Mucosa of rectum (tissue), 2 donors: Measurements from ENCODE around the gene KRTAP1-5.
"Not testable (repeated sequence)": the region's sequence is repeated elsewhere in the genome, so short reads cannot be mapped to it uniquely, and the experiment has no call there.

Experiments
- H3K27ac ChIP-seq, 2 donors: one replicate each; pipeline ENCODE4 v1.7.0; 2013; ENCODE audit warnings: inconsistent platforms in 2 of 2, low read depth in 2 of 2, low read length in 2 of 2
- H3K27me3 ChIP-seq, 2 donors: one replicate each; pipeline ENCODE4 v1.7.0; 2013; ENCODE audit warnings: low read length in 2 of 2; ENCODE audit not compliant: control insufficient read depth in 2 of 2, insufficient read depth in 2 of 2
- H3K36me3 ChIP-seq, 2 donors: one replicate each; pipeline ENCODE4 v1.7.0; 2013; ENCODE audit warnings: low read length in 2 of 2; ENCODE audit not compliant: control insufficient read depth in 2 of 2, insufficient read depth in 2 of 2
- H3K4me1 ChIP-seq, 2 donors: one replicate each; pipeline ENCODE4 v1.7.0; 2013; ENCODE audit warnings: low read length in 2 of 2, mild to moderate bottlenecking in 1 of 2; ENCODE audit not compliant: control insufficient read depth in 2 of 2, insufficient read depth in 2 of 2
- H3K4me3 ChIP-seq, 2 donors: one replicate each; pipeline ENCODE4 v1.7.0; 2013; ENCODE audit warnings: low read length in 2 of 2
- H3K9ac ChIP-seq, 2 donors: one replicate each; pipeline ENCODE4 v1.7.0; 2013; ENCODE audit warnings: low read length in 2 of 2, low read depth in 1 of 2, mild to moderate bottlenecking in 1 of 2
- H3K9me3 ChIP-seq, 2 donors: one replicate each; pipeline ENCODE4 v1.7.0; 2013; ENCODE audit warnings: low read length in 2 of 2; ENCODE audit not compliant: control insufficient read depth in 2 of 2
- donor health status: healthy.
- donor health status: Normal muscosa, but diverticular disease.

The KRTAP1-5 gene

DNA sequence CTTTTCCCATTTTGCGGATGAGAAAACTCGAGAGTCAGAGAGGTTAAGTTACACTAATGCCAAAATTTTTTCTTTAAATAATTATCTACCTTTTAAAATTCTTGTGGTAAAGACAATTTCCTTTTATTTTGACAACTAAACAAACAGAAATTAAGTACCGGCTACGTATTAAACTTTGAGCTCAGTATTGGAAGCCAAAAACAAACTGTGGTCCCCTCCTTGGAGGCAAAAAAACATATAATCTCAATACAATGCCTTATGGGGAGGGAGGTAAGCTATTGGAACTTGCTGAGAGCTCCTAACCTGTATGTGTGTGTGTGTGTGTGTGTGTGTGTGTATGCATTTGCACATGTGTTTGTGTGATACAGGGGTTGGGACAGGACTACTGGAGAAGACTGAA, 36.4 kb upstream of the KRTAP1-5 start:
- H3K4me3 ChIP-seq: no peak overlapping the region
- H3K9me3 ChIP-seq: no peaks in the 10 kb centered on the region
- no peaks in the 10 kb centered on the region for H3K4me1 ChIP-seq
- H3K27ac ChIP-seq: no peak overlapping the region
- no peak overlapping the region for H3K9ac ChIP-seq
- H3K36me3 ChIP-seq: no peaks in the 10 kb centered on the region
- H3K27me3 ChIP-seq: peaks cover 4 to 5% of the 10 kb centered on the region in 2 donors

DNA sequence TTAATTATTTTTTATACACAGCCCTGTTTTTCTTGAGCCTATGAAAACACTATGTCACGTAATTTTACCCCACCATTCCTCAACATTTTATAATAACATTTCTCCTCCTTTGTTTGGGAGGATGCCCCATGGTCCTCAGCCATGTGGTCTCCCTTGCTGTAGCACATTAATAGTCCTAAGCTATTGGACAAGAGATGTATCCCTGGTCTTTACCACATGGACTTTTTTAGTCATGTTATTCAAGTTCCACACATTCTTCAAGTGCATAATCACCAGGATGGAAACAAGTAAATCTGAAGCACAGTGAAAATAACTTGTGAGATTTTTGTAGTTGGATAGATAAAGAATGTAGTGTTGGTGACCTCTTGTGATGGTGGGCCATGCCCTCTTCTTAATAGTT, 35.0 kb upstream of the KRTAP1-5 start:
- no peak overlapping the region for H3K4me3 ChIP-seq
- peaks cover 4 to 7% of the 10 kb centered on the region in 2 donors for H3K27me3 ChIP-seq
- no peak overlapping the region for H3K9ac ChIP-seq

DNA sequence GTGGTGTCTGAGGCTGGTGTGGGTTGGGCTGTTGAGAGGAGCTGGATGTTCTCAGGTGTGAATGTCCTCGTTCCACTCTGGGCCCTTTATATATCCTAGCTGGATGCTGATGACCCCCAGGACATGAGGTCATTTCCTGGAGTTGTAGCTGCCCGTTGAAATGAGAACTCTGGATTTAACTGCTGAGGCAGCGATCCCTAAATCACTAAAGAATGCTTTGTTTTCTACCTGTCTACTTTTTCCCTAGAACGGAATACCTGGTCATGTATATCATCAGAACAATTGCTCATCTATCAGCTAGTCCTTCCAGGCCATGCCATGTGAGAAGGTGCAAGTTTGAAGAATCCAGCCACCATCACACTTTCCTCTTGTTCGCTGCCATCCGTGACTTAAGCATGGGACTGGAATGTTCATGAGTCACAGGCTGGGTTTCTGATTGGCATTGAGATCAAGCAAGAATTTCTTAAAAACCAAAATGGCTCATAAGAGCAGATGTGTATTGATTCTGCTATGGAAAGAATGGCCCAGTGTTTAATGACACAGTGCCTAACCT, 33.1 kb upstream of the KRTAP1-5 start, which contains the start of gene KRTAP2-3:
TSS of gene KRTAP2-3 (minus strand) at position 63 of the 553 bp plus-strand sequence. CDS start 64 bp downstream, outside the sequence.
- no peaks in the 10 kb centered on the region for H3K36me3 ChIP-seq
- no peak within 1 kb of the TSS for H3K27ac ChIP-seq
- H3K9ac ChIP-seq: no peak within 1 kb of the TSS
- peaks cover 0 to 3% of the 10 kb centered on the region in 2 donors for H3K9me3 ChIP-seq
- H3K4me3 ChIP-seq: no peak within 1 kb of the TSS
- peaks cover 4 to 7% of the 10 kb centered on the region in 2 donors for H3K27me3 ChIP-seq
- no peaks in the 10 kb centered on the region for H3K4me1 ChIP-seq

More for the DNA sequence above, 35.0 kb upstream of the KRTAP1-5 start:
- Histone ChIP-seq H3K4me1 (no peaks in the 10 kb centered on the region), H3K9me3 (peaks cover 0 to 3% of the 10 kb centered on the region in 2 donors), H3K27ac (no peak overlapping the region), H3K36me3 (no peaks in the 10 kb centered on the region)

- not testable (repeated sequence) for H3K9ac ChIP-seq, H3K9me3 ChIP-seq, H3K4me3 ChIP-seq, H3K27ac ChIP-seq, H3K27me3 ChIP-seq, H3K4me1 ChIP-seq, H3K36me3 ChIP-seq
Measured at GRCh38 chr17:41059276-41060051, 32.5 kb upstream of the KRTAP1-5 start.

DNA sequence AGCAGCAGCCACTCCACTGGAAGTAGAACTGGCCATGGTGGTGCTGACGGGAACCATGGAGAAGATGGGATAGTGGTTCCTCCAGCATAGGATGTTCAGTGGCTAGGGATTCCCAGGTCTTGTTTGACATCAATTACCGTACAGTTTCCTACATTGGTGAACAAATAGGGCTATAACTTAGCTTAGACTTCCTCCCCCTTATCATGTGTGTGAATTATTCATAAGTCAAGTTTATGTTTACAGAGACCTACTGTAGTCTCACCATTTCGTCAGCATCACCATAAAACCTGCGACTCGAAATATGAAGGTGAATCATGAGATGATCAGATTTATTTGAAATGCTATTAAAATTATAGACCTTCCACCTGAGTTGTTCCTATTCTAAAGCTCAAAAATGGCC, 31.7 kb upstream of the KRTAP1-5 start:
- Histone ChIP-seq H3K9ac (no peak overlapping the region), H3K9me3 (peaks cover 0 to 3% of the 10 kb centered on the region in 2 donors), H3K27me3 (peaks cover 6 to 7% of the 10 kb centered on the region in 2 donors), H3K36me3 (no peaks in the 10 kb centered on the region), H3K27ac (no peak overlapping the region), H3K4me1 (no peaks in the 10 kb centered on the region), H3K4me3 (no peak overlapping the region)

DNA sequence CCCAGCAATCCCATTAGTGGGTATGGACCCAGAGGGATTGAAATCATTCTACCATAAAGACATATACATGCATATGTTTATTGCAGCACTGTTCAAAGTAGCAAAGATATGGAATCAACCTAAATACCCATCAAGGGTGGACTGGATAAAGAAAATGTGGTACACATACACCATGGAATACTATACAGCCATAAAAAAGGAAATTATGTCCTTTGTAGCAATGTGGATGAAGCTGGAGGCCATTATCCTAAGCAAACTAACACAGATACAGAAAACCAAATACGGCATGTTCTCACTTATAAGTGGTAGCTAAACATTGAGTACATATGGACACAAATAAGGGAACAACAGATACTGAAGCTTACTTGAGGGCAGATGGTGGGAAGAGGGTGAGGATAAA, 30.5 kb upstream of the KRTAP1-5 start:
- H3K9ac ChIP-seq: no peak overlapping the region
- no peak overlapping the region for H3K27ac ChIP-seq
- peaks cover 6 to 7% of the 10 kb centered on the region in 2 donors for H3K27me3 ChIP-seq
- H3K9me3 ChIP-seq: peaks cover 0 to 3% of the 10 kb centered on the region in 2 donors
- no peaks in the 10 kb centered on the region for H3K4me1 ChIP-seq
- no peak overlapping the region for H3K4me3 ChIP-seq
- H3K36me3 ChIP-seq: no peaks in the 10 kb centered on the region

- not testable (repeated sequence) for H3K9me3 ChIP-seq, H3K4me3 ChIP-seq, H3K36me3 ChIP-seq, H3K4me1 ChIP-seq, H3K9ac ChIP-seq, H3K27ac ChIP-seq, H3K27me3 ChIP-seq
Measured at GRCh38 chr17:41055130-41055529, 28.1 kb upstream of the KRTAP1-5 start, which contains the start of gene KRTAP2-2. TSS of gene KRTAP2-2 (minus strand) at chr17:41055230. CDS start at chr17:41055211, 19 bp downstream.

DNA sequence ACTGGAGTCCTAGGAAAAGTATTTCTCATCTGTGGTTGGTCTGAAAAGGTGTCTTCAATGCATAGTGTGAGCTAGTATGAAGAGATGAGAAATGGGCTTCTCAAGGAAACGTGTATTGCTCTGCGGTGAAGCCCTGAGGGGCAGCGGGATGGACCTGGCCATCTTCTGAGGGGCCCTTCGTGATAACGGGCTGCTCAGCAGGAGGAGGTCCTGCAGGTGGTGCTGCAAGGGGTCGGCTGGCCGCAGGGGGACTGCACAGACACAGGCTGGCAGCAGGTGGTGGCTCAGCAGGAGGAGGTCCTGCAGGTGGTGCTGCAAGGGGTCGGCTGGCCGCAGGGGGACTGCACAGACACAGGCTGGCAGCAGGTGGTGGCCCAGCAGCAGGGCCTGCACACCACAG, 27.5 kb upstream of the KRTAP1-5 start:
- not testable (repeated sequence) for H3K27me3 ChIP-seq, H3K9ac ChIP-seq, H3K9me3 ChIP-seq, H3K36me3 ChIP-seq, H3K4me3 ChIP-seq, H3K27ac ChIP-seq, H3K4me1 ChIP-seq

DNA sequence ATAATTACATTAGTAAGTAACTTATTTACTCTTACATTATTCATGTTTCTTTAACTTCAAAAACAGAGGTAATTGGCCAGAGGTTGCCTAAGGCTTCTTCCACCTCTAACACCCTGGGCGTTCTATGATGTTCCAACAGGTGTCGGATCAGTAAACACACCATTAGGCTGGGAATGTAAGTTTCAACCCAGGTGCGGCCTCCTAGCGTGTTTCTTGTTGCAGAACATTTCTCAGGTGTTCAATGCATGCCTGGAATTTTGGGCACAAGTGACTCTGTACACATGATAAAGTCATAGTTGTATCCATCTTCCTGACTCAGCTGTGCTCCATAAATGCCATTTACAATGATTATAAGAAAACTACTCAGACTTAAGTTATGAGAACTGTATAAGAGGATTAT, 27.0 kb upstream of the KRTAP1-5 start:
- Histone ChIP-seq H3K4me1 (no peaks in the 10 kb centered on the region), H3K9me3 (peaks cover 0 to 3% of the 10 kb centered on the region in 2 donors), H3K27me3 (peaks cover 3 to 5% of the 10 kb centered on the region in 2 donors), H3K9ac (no peak overlapping the region), H3K4me3 (no peak overlapping the region), H3K27ac (no peak overlapping the region), H3K36me3 (no peaks in the 10 kb centered on the region)

GRCh38 chr17:41052566-41052965, 25.6 kb upstream of the KRTAP1-5 start:
- H3K9ac ChIP-seq: no peak overlapping the region
- H3K36me3 ChIP-seq: no peaks in the 10 kb centered on the region
- H3K27ac ChIP-seq: no peak overlapping the region
- no peaks in the 10 kb centered on the region for H3K4me1 ChIP-seq
- peaks cover 0 to 2% of the 10 kb centered on the region in 2 donors for H3K9me3 ChIP-seq
- no peak overlapping the region for H3K4me3 ChIP-seq
- H3K27me3 ChIP-seq: peaks cover 2 to 5% of the 10 kb centered on the region in 2 donors
